Stimulated activated CD8-positive, alpha-beta memory T cell treated with anti-CD3 and anti-CD28 coated beads, Interleukin-15, amount 100 ng/mL, for 4 hours (primary cell): Measurements from ENCODE around the gene ACBD6.

Experiments used
- DNase-seq, 2 donors: peaks; one replicate each; pipeline ENCODE4 v3.0.0-alpha.2; 2020; ENCODE audit warnings: low read depth in 2 of 2

Gene ACBD6

GRCh38 chr1:180256341-180257027 lies 245.9 kb downstream of the ACBD6 start:
- no peak for DNase-seq

GRCh38 chr1:180255536-180256340 lies 246.6 kb downstream of the ACBD6 start:
- no peak for DNase-seq

- no peak for DNase-seq
Observed at GRCh38 chr1:180254854-180255253, 247.5 kb downstream of the ACBD6 start.

GRCh38 chr1:180254496-180254819 lies 247.9 kb downstream of the ACBD6 start:
- DNase-seq, result no peak

- no peak for DNase-seq
Observed at GRCh38 chr1:180253585-180254495, 248.5 kb downstream of the ACBD6 start.

GRCh38 chr1:180252638-180253536 lies 249.5 kb downstream of the ACBD6 start:
- DNase-seq, result peak; percentile 15 to 27

GRCh38 chr1:180251526-180252305 lies 250.7 kb downstream of the ACBD6 start:
- DNase-seq, result no peak

GRCh38 chr1:180250883-180251509 lies 251.4 kb downstream of the ACBD6 start:
- no peak for DNase-seq

- no peak for DNase-seq
Observed at GRCh38 chr1:180250499-180250770, 251.9 kb downstream of the ACBD6 start.

GRCh38 chr1:180249725-180250498 lies 252.5 kb downstream of the ACBD6 start:
- DNase-seq, result no peak

- no peak for DNase-seq
Observed at GRCh38 chr1:180248731-180249681, 253.4 kb downstream of the ACBD6 start.

DNA sequence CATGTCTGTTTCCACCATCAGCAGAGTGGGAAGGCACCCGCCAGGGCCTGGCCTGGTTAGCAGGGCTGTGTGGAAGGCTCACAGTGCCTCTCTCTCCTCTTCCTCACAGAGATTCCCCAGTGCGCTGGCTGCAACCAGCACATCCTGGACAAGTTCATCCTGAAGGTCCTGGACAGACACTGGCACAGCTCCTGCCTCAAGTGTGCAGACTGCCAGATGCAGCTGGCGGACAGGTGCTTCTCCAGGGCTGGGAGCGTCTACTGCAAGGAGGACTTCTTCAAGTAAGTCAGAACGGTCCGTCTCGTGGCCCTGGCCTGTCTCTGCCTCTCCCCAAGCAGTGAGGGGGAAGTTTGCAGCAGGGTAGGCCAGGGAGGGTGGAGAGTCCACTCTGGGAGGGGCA lies 254.2 kb downstream of the ACBD6 start:
- DNase-seq, result no peak

- no peak for DNase-seq
Observed at GRCh38 chr1:180247580-180247979, 254.8 kb downstream of the ACBD6 start.

GRCh38 chr1:180247061-180247460 lies 255.3 kb downstream of the ACBD6 start:
- no peak for DNase-seq

- no peak for DNase-seq
Observed at GRCh38 chr1:180246579-180246978, 255.8 kb downstream of the ACBD6 start.

GRCh38 chr1:180244840-180245239 lies 257.5 kb downstream of the ACBD6 start:
- DNase-seq, result no peak

DNA sequence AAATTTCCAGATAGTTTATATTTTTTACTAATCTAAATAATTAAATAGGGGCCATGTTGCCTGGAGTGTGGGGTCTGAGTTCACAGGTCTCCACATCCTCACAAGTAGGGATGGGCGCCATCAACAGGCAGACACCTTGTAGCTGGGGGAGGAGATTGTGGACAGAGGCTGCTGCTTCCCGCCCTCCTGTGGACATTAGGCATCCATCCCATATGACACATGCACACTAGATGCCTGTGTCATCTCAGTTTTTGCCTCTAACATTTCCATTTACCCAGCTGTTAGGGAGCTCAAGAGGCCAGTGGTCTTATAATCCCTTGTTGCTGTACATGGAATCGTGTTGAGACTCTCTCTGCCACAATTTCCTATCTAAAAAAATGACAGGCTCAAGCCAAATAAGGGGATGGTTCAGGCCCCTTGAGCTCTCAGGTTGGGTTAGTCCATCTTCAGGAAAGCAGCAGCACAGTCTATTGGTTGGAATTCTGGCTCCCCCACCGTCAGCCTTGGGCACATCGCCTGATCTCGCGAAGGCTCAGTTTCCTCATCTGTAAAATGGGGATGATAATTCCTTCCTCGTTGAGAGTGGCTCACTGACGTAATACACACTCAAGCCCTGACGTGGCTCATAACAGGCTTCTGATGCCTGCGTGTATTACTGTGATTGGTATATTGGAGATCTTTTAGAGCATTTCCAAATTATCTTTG lies 258.7 kb downstream of the ACBD6 start:
- no peak for DNase-seq
